ENCODE measurements around the gene VAT1. TPM values are rescaled to one million over a fixed set of nuclear protein-coding genes. Genes with fewer than 3 reads are reported as not detected.
A peak's percentile ranks its signal among the peaks of the same experiment; 100 is the strongest.

The VAT1 gene
- total RNA-seq, 1 donor from 2014 or later: 439 TPM

- H3K36me3 Mint-ChIP-seq (ENCODE audit: unreplicated experiment): peaks cover 40% of the 10 kb centered on the region
Measured at GRCh38 chr17:42989141-42989540, 33.0 kb downstream of the VAT1 start.

GRCh38 chr17:42985225-42985624 lies 37.0 kb downstream of the VAT1 start:
- Mint-ChIP-seq H3K9me3 (ENCODE audit: unreplicated experiment) (no peaks in the 10 kb centered on the region), H3K27ac (ENCODE audit: unreplicated experiment) (no peak overlapping the region)
- no peak for DNase-seq (ENCODE audit: extremely low spot score, unreplicated experiment)

More at GRCh38 chr17:42989141-42989540, 33.0 kb downstream of the VAT1 start:
- Mint-ChIP-seq H3K27ac (ENCODE audit: unreplicated experiment) (peak overlapping the region; percentile 57), H3K4me3 (ENCODE audit: unreplicated experiment) (no peak overlapping the region), H3K27me3 (ENCODE audit: unreplicated experiment) (no peaks in the 10 kb centered on the region), H3K9me3 (ENCODE audit: unreplicated experiment) (no peaks in the 10 kb centered on the region), H3K4me1 (ENCODE audit: unreplicated experiment) (peaks cover 18% of the 10 kb centered on the region)
- DNase-seq (ENCODE audit: extremely low spot score, unreplicated experiment): no peak
- no peak for TF ChIP-seq CTCF (IDR thresholded peaks at IDR 0.05)

GRCh38 chr17:42982266-42982665 lies 39.9 kb downstream of the VAT1 start:
- H3K4me3 Mint-ChIP-seq (ENCODE audit: unreplicated experiment): peak overlapping the region; percentile 99
- TF ChIP-seq CTCF (IDR thresholded peaks at IDR 0.05): no peak
- H3K36me3 Mint-ChIP-seq (ENCODE audit: unreplicated experiment): peaks cover 12% of the 10 kb centered on the region
- H3K4me1 Mint-ChIP-seq (ENCODE audit: unreplicated experiment): peaks cover 27% of the 10 kb centered on the region
- no peak for DNase-seq (ENCODE audit: extremely low spot score, unreplicated experiment)
- H3K27ac Mint-ChIP-seq (ENCODE audit: unreplicated experiment): no peak overlapping the region
- no peaks in the 10 kb centered on the region for H3K9me3 Mint-ChIP-seq (ENCODE audit: unreplicated experiment)
- no peaks in the 10 kb centered on the region for H3K27me3 Mint-ChIP-seq (ENCODE audit: unreplicated experiment)

More at GRCh38 chr17:42985225-42985624, 37.0 kb downstream of the VAT1 start:
- H3K4me1 Mint-ChIP-seq (ENCODE audit: unreplicated experiment): peaks cover 28% of the 10 kb centered on the region
- no peak overlapping the region for H3K4me3 Mint-ChIP-seq (ENCODE audit: unreplicated experiment)
- no peaks in the 10 kb centered on the region for H3K27me3 Mint-ChIP-seq (ENCODE audit: unreplicated experiment)
- no peak for TF ChIP-seq CTCF (IDR thresholded peaks at IDR 0.05)
- H3K36me3 Mint-ChIP-seq (ENCODE audit: unreplicated experiment): peaks cover 31% of the 10 kb centered on the region

GRCh38 chr17:42980766-42981397 lies 41.3 kb downstream of the VAT1 start:
- H3K27ac Mint-ChIP-seq (ENCODE audit: unreplicated experiment): peak overlapping the region; percentile 84
- TF ChIP-seq CTCF (IDR thresholded peaks at IDR 0.05): no peak
- no peak for DNase-seq (ENCODE audit: extremely low spot score, unreplicated experiment)
- peaks cover 32% of the 10 kb centered on the region for H3K4me1 Mint-ChIP-seq (ENCODE audit: unreplicated experiment)
- peak overlapping the region; percentile 99 for H3K4me3 Mint-ChIP-seq (ENCODE audit: unreplicated experiment)
- no peaks in the 10 kb centered on the region for H3K27me3 Mint-ChIP-seq (ENCODE audit: unreplicated experiment)
- no peaks in the 10 kb centered on the region for H3K9me3 Mint-ChIP-seq (ENCODE audit: unreplicated experiment)
- peaks cover 10% of the 10 kb centered on the region for H3K36me3 Mint-ChIP-seq (ENCODE audit: unreplicated experiment)

- peak within 1 kb of the TSS; percentile 89 for H3K27ac Mint-ChIP-seq (ENCODE audit: unreplicated experiment)
- no peaks in the 10 kb centered on the region for H3K27me3 Mint-ChIP-seq (ENCODE audit: unreplicated experiment)
- peak within 1 kb of the TSS; percentile 99 for H3K4me3 Mint-ChIP-seq (ENCODE audit: unreplicated experiment)
- H3K36me3 Mint-ChIP-seq (ENCODE audit: unreplicated experiment): peaks cover 5% of the 10 kb centered on the region
- no peaks in the 10 kb centered on the region for H3K9me3 Mint-ChIP-seq (ENCODE audit: unreplicated experiment)
- DNase-seq (ENCODE audit: extremely low spot score, unreplicated experiment): peak; percentile 96
- TF ChIP-seq CTCF (IDR thresholded peaks at IDR 0.05): no peak
- peaks cover 32% of the 10 kb centered on the region for H3K4me1 Mint-ChIP-seq (ENCODE audit: unreplicated experiment)
Measured at GRCh38 chr17:42980274-42980765, 41.9 kb downstream of the VAT1 start, which contains the start of gene RUNDC1. TSS of gene RUNDC1 (plus strand) at chr17:42980565. CDS start at chr17:42980577, 12 bp downstream.

Measured in osteocyte (in vitro differentiated cells).